ENCODE measurements around the gene TOLLIP.
"Not testable (repeated sequence)": the region's sequence is repeated elsewhere in the genome, so short reads cannot be mapped to it uniquely, and the experiment has no call there.

TOLLIP gene

DNA sequence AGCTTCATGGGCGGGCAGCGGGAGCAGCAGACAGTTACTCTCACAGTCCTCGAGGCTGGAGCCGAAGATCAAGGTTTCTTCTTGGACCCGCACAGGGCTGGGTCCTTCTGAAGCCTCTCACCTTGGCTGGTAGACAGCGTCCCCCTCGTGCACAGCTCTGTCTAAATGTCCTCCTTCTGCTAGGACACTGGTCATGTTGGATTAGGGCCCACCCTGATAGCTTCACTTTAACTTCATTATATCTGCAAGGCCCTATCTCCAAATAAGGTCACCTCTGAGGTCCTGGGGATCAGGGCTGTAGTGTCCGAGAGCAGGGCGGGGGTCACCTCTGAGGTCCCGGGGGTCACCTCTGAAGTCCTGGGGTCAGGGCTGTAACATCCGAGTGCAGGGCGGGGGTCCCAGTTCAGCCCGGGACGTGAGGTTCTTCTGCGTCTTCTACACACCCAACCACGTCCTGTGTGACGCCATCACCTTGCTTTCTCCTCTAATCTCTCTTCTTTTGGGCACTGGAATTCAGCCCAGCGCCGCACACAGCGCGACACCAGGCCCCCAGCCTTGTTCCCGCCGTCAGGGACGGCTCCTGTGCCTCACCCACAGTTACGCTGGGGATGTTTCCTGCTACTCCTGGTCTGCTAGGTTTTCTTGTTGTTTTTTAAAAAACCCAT, 34.1 kb upstream of the TOLLIP start:
- no peak for DNase-seq

DNA sequence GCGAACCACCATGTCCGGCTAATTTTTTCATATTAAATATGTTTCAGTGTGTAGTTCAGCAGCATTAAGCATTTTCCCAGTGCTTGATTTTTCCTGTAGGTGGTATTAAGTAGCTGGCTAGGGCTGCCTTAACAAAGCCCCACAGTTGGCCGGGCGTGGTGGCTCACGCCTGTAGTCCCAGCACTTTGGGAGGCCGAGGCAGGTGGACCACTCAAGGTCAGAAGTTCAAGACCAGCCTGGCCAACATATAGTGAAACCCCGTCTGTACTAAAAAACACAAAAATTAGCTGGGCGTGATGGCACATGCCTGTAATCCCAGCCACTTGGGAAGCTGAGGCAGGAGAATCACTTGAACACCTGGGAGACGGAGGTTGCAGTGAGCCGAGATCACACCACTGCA, 33.5 kb upstream of the TOLLIP start:
- no peak for DNase-seq

DNA sequence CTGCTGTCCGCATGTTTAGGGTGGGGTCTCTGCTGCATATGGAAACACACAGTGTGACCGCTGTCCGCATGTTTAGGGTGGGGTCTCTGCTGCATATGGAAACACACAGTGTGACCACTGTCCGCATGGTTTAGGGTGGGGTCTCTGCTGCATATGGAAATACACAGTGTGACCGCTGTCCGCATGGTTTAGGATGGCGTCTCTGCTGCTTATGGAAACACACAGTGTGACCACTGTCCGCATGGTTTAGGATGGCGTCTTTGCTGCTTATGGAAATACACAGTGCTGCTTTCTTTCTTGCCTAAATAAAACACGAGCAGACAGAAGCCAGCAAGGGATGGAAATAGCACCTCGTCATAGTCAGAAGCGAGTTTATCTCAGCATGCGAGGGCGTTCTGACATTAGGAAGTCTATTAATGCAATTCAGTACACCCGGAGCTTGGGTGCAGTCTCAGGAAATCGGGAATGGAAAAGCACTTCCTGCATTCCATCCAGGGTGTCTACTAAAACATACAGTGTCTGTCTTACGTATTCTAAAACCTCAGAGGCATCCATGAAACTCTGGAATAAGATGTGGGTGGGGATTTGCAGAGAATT, 32.6 kb upstream of the TOLLIP start:
- no peak for DNase-seq

DNA sequence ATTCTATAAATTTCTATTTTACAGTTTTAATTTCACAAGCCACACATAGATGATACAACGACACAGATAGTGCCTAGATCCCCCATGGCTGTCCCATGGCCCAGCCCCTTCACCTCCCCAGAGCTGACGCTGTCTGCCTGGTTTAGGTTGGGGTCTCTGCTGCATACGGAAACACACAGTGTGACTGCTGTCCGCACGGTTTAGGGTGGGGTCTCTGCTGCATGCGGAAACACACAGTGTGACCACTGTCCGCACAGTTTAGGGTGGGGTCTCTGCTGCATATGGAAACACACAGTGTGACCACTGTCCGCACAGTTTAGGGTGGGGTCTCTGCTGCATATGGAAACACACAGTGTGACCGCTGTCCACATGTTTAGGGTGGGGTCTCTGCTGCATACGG, 31.8 kb upstream of the TOLLIP start:
- not testable (repeated sequence) for DNase-seq

DNA sequence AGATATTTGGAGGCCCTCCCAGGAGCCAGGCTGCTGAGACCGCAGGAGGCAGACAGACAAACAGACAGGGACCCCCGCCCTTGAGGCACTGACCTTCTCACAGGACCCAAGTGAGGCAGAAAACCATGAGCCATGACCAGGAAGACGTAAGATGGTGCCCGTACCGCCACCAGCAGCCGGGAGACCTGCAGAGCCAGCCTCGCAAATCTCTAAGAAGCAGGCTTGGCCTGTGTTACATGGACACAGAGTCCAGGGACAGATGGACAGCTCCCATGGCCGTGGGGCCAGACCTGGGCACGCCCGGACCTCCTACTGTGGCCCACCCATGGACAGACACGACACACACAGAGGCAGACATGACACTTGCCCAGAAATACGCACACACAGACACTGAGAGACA, 30.7 kb upstream of the TOLLIP start:
- DNase-seq, result no peak

DNA sequence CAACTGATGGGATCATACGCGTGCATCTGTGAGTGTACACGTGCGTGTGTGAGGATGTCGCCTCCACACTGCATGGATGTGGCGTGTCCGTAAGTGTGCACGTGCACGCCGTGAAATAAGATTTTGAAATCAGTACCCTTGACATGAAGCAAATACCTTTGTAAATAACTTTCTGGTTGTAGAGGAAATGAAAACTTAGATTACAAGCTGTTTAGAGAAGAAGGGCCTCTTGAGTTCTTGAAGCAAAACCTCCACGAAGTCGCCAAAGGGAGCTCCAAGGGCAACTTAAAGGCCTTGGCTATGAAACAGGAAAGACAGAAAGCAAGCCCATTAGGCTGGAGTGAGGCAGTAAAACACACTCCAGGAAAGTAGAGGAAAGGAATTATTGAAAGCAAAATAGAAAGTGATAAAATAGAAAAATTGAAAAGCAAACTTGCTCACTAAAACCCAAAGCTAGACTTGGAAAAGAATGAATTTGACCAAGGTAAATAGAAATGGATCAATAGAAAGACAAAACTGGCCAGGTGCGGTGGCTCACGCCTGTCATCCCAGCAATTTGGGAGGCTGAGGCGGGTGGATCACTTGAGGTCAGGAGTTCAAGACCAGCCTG, 29.7 kb upstream of the TOLLIP start:
- no peak for DNase-seq

DNA sequence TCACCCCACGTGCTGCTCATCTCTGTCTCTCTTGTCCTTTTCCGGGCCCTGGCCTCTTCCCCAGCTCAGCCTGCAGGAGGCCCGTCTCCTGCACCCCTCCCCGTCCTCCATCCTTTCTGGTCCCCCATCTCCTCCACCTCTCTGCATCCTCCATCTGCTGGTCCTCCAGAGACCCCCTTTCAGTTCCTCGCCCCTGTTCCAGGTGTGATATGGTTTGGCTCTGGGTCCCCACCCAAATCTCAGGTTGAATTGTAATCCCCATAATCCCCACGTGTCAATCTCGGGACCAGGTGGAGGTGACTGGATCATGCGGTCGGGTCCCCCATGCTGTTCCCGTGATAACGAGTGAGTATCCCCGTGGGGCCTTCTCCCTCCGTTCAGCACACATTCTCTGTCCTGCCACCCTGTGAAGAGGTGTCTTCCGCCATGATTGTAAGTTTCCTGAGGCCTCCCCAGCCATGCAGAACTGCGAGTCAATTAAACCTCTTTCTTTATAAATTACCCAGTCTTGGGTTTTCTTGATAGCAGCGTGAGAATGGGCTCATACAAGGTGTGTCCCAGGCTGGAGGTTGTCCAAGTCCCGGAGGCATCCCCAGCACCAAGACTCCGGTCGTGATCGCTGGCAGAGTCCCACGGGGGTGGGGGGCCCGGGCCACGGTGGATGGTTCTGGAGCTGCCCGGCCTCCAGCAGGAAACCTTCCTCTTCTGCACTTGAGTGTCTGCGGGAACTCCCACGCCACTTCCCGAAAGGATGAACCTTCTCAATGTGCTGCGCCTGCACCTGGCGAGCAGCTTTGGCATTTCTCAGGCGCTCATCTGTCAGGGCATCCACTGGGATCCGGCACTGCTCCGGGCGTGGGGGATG, 29.0 kb upstream of the TOLLIP start:
- no peak for DNase-seq

DNA sequence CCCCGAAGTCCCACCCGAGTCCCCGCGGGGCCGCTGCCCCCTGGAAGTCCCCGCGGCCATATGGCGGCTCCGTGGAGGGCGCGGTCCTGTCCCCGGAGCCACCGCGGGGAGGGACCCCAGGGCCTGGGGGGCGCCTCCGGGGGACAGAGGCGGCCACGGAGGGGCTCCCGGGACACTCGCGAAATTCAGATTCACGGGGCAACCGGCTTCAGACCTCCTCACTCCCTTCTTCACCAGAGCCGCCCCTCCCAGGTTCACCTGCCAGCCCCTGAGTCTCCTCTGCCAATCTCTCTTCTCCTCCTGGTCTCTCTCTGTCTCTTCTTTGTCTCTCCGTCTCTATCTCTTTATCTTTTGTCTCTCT, 28.2 kb upstream of the TOLLIP start:
- no peak for DNase-seq

DNA sequence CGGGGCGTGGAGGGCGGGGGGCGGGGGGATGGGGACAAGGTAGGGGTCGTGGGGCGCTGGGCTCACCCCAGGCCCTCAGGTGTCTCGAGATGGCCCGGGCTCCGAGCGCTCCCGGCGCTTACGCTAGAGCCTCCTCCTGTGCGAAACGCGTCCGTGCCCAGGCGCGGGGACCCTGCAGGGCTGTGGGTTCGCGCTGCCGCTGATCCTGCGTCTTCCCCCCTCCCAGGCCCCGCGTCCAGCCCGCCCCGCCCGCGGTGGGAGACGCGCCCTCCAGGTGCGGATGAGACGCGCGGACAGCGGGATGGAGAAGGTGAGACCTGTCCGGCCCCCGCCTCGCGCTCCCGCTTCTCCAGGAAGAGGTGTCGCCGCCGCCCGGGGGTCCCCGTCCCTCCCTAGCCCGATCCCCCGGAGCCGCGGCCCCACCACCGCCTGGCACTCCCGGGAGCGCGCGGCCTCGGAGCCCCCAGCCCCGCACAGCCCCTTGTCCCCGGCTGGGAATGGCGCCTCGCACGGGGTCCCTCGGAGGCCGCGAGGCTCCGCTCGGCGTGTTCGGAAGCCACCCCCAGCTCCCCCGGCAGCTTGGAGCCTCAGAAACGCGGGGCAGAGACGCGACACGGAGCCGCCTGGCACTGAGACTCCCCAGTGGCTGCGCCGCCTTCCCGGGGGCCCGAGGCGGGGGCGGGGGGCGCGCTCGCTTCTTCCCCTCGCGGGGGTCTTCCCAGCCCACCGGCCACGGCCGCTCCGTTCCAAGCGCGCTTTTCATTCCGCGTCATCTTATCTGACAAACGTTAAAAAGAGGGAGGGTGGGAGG, 27.6 kb upstream of the TOLLIP start:
- no peak for DNase-seq

DNA sequence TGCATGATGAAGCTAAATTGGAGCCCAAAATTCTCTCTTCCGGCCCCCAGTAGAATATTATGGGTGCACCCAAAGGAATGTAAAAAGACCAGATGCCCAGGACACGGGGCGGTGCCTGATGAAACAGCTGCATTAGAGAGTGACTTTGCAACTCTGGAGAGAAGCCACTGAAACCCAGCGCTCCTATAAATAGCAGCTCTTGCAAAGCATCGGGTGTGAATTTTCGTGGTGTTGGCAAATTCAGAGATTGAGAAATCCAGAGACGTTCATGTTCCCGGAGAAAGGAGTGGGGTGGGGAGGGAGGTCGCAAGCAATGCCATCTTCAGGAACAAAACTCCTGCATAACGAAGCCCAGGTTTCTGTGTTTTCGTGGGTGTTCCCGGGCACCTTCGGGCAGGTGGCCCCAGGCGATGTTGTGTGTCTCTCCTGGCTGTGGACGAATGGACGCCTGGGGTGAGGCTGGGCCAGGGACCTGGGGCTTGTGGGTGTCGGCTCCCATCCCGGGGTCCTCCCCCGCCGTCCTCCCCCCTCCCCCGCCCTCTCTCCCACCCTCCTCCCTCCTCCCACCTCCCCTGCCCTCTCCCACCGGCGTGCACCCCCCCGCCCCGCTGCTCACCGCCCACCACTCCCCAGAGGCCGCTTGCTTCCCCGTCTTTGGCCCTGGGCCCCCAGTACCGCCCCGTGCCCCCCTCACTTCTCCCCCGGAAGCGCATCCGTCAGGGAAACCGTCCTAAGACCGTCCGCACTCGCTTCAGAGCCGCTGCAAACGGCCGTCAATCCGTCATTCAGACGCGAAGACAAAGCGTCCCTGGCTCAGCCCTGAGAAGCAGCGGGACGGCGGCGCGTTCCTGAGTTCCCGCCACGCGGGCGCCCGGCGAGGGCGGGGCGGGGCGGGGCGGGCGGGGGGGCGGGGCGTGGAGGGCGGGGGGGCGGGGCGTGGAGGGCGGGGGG, 26.7 kb upstream of the TOLLIP start:
- no peak for DNase-seq

DNA sequence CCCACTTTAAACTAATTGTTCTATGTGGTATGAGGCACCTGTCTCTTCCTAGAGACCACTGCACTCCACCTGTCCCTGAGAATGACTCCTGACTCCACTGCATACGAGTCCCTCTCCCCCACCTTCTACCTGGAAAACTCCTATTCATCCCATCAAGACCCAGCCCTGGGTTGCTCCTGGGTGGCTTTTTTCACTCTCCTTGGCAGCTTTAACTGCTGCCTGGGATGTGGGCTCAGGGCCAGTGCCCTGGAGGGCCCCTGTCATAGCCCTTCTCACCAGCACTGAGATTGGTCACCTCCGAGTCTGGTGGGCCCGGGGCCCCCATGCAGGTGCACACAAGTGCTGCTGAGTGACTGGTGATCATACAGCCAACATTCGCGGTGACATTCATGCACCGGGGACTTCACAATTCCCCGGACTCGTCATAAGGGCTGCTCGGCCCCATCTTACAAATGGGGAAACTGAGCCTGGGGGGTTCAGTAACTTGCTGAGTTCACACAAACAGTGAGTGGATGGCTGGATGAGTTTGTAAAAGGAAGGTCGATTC, 25.9 kb upstream of the TOLLIP start:
- no peak for DNase-seq

DNA sequence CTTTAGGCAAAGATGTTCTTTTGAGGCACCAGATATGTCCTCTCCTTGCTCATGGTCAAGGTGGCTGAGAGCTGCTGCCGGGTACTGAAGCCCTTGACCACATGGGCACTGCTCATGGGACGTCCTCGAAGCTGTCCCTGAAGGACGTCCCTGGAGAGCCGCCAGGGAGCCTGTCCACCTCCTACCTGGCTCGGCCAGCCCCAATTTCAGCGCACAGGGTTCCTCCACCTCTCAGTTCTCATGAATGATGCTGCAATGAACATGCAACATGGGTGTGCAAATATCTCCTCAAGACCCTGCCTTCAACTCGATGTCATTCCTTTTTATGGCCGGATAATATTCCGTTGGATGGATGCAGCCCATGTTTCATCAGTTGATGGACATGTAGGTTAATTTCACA, 24.4 kb upstream of the TOLLIP start:
- DNase-seq, result no peak

DNA sequence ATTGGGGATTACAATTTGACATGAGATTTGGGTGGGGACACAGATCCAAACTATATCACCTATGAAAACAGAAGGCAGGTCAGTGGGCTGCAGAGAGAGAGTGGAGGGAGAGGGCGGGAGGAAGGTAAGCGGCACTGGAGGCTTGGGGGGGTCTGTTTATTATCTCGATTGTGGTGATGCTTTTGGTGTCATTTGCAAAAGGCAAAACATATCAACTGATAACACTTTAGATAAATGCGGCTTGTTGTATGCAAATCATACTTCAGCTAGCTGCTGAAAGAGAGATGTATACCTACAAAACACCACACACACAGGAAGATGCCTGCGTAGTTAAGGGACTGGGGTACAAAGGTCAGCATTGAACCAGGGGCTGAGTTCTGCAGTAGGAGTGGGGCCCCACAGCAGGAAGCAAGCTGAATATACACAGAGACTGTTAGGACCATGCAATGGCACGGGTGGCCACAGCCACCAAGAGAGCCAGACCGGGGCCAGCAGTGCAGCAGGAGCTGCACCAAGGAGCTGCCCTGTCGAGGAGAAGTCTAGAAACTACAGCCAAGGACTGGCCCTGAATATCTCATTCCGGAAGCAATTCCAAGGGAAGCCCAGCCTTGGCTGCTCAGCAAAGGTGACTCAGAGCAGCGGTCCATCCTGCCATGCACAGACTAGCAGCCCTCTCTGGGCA, 23.8 kb upstream of the TOLLIP start:
- no peak for DNase-seq

DNA sequence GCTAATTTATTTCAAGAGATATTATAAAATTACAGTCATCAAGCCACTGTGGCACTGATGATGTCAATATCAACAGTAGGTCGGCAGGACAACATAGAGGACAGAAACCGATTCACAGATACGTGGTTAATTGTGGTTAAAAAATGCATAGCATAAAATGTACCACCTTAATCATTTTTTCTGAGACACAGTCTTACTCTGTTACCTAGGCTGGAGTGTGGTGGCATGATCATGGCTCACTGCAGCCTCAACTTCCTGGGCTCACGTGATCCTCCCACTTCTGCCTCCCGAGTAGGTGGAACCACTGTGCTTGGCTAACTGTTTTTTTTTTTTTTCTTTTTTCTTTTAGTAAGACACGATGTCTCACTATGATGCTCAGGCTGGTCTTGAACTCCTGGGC, 21.0 kb upstream of the TOLLIP start:
- no peak for DNase-seq

DNA sequence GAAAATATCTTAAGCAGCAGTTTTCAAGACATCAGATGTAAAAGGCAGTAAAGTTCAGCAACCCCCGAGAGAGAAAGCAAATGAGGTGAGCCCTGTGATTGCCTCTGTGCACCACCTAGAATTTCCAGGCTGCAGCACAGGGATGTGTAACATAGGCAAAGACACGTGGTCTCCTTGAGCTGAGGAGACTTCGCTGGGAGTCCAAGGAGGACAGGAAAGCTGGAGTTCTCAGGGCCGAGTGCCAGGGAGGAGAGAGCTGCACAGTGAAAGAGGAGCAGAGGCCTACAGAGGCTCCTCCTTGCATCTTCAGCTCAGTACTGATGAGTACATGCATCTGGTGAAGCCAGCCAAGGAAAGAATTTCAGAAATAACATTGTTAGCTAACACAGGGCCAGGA, 17.6 kb upstream of the TOLLIP start:
- DNase-seq, result no peak

DNA sequence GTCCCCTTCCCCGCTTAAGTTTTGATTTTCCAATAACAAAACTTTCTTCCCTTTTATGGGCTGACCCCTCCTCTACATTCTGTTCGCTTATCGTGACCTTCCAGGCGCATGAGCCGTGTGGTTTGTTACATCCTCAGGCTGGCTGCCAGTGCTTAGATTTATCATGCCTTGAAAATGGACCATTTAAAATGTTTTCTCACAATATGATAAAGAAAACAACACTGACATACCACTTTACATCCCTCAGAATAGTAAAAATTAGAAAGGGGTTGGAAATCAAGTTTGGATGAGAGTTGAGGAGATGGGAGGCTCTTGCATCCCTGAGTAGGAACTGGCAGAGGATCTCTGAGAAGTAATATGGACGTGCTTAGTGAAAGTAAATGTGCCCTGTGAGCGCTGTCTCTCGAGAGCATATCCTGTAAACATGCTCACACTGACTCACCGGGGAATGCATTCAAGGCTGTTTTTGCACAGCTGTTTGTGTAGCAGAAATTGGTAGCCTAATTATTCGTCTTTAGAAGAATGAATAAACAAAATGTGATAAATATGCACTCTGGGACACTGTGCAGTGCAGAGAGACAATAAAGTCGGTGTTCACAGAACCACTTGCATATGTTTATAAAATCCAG, 17.1 kb upstream of the TOLLIP start:
- DNase-seq, result no peak

DNA sequence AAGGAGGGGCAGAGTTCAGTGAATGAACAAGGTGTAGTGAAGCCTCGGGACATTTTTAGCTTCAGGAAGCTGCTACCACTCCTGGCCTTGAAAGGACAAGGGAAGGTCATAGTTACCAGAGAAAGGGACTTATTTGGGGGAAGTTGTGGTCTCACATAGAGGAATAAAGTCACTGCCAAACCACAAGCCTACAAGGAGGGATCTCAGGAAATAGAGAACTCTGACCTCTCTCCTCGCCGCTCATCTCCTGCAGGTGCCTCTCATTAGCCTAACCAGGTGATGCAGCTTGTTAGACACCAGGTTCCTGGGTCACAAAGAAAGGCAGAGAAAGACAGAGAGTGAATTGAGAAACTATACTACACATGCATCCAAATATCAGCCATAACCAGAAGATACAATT, 14.3 kb upstream of the TOLLIP start:
- DNase-seq, result no peak

DNA sequence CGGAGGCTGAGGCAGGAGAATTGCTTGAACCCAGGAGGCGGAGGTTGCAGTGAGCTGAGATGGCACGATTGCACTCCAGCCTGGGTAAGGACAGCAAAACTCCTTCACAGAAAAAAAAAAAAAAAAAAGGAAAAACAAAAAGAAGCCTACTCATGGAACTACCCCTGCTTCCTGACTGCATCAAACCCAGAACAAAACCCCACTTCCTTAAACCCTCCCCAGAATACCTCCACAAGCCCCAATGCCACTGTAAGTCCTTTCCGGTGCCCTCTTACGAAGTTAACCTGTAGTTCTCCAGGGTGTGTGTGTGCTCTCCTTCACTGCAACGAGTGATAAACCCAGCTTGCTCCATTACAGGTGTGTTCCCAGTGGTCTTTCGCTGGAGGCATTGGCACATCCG, 8.6 kb upstream of the TOLLIP start:
- DNase-seq, result no peak

DNA sequence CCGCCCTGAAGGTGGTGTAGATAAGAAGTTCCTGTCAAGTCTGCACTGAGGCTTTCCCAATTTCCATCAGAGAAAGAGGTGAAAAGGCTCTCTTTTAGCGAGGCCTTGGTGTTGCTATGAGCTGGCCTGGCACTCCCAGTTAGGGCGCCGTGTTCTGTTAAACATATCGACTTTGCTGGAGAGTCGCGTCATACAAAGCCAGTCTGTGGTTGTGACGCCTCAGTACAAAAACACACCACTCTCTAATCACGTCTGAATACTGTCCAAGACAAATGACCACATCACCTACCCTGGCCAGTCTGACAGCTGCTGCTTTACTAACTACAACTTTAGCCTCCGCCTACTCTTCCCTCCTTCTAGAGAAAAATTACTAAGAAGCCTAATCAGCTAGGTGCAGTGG, 8.0 kb upstream of the TOLLIP start:
- DNase-seq, result no peak

DNA sequence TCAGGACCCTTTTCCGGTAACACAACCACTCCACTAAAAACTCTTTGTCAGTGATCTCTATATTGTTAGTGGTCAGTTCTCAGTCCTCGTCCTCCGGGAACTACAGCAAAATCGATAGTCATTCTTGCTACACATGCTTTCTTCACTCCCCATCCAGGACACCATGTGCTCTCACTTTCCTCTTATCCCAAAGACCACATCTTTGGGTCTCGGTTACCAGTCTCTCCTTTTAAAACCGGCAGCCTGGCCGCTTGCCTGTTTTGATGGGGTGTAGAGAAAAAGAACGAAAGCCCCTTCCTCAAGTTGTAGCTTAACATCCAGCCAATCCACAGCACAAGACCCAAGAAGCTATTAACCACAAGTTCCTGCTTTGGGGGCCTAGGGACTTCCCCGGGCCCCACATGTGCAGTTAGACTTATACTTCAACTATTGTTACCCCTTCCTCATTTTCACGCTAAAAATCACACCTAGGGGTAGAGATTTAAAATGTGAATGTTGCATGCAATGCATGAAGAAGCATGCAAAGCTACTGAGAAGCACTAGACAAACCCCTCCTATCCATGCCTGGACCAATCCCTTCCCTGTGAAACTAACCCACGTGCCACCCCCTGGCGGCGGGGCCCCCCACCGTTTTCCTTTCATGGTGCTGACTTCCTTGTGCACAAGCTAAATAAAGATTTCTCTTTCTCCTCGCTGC, 1.5 kb upstream of the TOLLIP start:
- no peak for DNase-seq

Measured in SHP77 (cell line).